WTC11 (cell line): ENCODE results near the gene PGAP2. TPM values are rescaled to one million over a fixed set of nuclear protein-coding genes. Genes with fewer than 3 reads are reported as not detected.

ENCODE experiments used
- ETV6 ChIP-seq: sonication (generic); formaldehyde crosslinking; IDR thresholded peaks from 2 replicates; pipeline ENCODE4 v1.8.1; 2022; ENCODE audit warnings: mild to moderate bottlenecking, missing genetic modification reagents
- GRHL2 ChIP-seq: fragments of 250-450 bp; sonication (Bioruptor Pico); IDR thresholded peaks from 2 replicates; pipeline ENCODE4 v1.8.0; 2022; ENCODE audit warnings: mild to moderate bottlenecking, moderate library complexity; ENCODE audit not compliant: insufficient replicate concordance, severe bottlenecking
- HMGA2 ChIP-seq: fragments of 250-450 bp; sonication (Bioruptor Pico); IDR thresholded peaks from 2 replicates; pipeline ENCODE4 v1.4.0; 2021; ENCODE audit warnings: mild to moderate bottlenecking, moderate library complexity
- NFYB ChIP-seq: sonication (generic); formaldehyde crosslinking; conservative IDR thresholded peaks from 2 replicates; pipeline ENCODE4 v1.8.0; 2022; ENCODE audit warnings: low read depth, missing genetic modification reagents
- NR3C1 ChIP-seq: sonication (generic); formaldehyde crosslinking; conservative IDR thresholded peaks from 2 replicates; pipeline ENCODE4 v1.8.1; 2023; ENCODE audit warnings: low read depth, mild to moderate bottlenecking, missing genetic modification reagents
- PRRX2 ChIP-seq: fragments of 250-450 bp; sonication (Bioruptor Pico); IDR thresholded peaks from 2 replicates; pipeline ENCODE4 v1.8.0; 2021; ENCODE audit warnings: mild to moderate bottlenecking
- ZNF138 ChIP-seq: sonication (generic); formaldehyde crosslinking; conservative IDR thresholded peaks from 2 replicates; pipeline ENCODE4 v1.8.1; 2022; ENCODE audit warnings: mild to moderate bottlenecking, moderate library complexity, missing genetic modification reagents
- ZNF232 ChIP-seq: sonication (generic); formaldehyde crosslinking; IDR thresholded peaks from 2 replicates; pipeline ENCODE4 v1.8.0; 2022; ENCODE audit warnings: mild to moderate bottlenecking, missing genetic modification reagents
- ZNF416 ChIP-seq: fragments of 250-450 bp; sonication (Bioruptor Pico); IDR thresholded peaks from 2 replicates; pipeline ENCODE4 v1.9.0; 2021; ENCODE audit warnings: mild to moderate bottlenecking, inconsistent platforms
- total RNA-seq: library from RNA; stranded (reverse); gene quantifications from 3 replicates; pipeline ENCODE4 v1.2.3, GENCODE V29; 2021
- TF ChIP-seq, protein P1 (sequence below): fragments of 200-600 bp; IDR thresholded peaks from 2 replicates; pipeline ENCODE4 v1.8.0; 2022; ENCODE audit warnings: antibody characterized with exemption
- TF ChIP-seq, protein P2 (sequence below): sonication (generic); formaldehyde crosslinking; IDR thresholded peaks from 2 replicates; pipeline ENCODE4 v1.8.0; 2023; ENCODE audit warnings: mild to moderate bottlenecking, missing genetic modification reagents
- TF ChIP-seq, protein P3 (sequence below): fragments of 250-450 bp; sonication (Bioruptor Pico); IDR thresholded peaks from 2 replicates; pipeline ENCODE4 v2.1.2; 2022; ENCODE audit warnings: mild to moderate bottlenecking, moderate library complexity
- TF ChIP-seq, protein P4 (sequence below): sonication (generic); formaldehyde crosslinking; IDR thresholded peaks from 2 replicates; pipeline ENCODE4 v1.8.0; 2022; ENCODE audit warnings: mild to moderate bottlenecking, missing genetic modification reagents
- TF ChIP-seq, protein P5 (sequence below): sonication (generic); formaldehyde crosslinking; IDR thresholded peaks from 2 replicates; pipeline ENCODE4 v1.8.0; 2022; ENCODE audit warnings: missing genetic modification reagents

Gene PGAP2
- total RNA-seq, 1 experiment from 2014 or later: 43.0 TPM

DNA sequence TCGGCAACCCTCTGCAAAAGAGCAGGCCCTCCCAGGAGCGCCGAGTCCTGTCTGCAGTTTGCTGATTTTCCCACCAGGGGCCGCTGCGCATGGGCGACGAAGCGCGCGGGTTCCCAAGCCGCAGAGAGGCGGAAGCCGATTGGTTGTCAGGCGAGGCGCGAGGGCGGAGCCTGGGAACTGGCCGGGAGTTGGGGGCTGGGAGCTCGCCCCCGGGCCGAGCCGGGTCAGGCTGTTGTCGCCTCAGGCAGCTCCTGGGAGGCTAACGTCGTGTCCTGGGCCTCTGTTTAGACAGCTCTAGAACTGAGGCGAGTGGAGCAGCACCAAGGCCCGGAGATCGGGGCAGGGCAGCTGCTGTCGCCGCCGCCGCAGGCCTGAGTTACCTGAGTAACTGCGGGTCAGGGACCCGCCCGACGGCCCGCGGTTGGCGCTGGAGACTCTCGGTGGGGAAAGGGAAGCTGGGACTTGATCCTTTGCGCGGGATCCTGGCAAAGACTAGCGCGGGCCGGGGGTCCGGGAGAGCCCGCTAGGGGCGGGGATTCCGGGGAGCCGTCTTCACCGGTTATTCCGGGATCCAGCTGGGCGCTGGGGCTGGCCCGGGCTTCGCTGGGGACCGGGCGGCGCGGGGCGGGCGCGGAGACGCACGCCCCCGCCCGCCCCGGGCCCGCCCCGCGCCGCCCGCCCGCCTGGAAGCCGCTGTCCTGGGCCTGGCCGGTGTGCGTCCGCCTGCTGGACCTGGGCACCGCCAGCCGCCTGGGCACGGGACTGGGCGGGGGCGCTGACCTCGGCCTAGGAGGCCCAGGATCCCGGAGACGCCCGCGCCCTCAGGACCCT lies 46.8 kb downstream of the PGAP2 start, which contains the start of gene STIM1 (continued):
- TF ChIP-seq, protein P1, sequence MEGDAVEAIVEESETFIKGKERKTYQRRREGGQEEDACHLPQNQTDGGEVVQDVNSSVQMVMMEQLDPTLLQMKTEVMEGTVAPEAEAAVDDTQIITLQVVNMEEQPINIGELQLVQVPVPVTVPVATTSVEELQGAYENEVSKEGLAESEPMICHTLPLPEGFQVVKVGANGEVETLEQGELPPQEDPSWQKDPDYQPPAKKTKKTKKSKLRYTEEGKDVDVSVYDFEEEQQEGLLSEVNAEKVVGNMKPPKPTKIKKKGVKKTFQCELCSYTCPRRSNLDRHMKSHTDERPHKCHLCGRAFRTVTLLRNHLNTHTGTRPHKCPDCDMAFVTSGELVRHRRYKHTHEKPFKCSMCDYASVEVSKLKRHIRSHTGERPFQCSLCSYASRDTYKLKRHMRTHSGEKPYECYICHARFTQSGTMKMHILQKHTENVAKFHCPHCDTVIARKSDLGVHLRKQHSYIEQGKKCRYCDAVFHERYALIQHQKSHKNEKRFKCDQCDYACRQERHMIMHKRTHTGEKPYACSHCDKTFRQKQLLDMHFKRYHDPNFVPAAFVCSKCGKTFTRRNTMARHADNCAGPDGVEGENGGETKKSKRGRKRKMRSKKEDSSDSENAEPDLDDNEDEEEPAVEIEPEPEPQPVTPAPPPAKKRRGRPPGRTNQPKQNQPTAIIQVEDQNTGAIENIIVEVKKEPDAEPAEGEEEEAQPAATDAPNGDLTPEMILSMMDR: peak; percentile 89
- TF ChIP-seq, protein P2, sequence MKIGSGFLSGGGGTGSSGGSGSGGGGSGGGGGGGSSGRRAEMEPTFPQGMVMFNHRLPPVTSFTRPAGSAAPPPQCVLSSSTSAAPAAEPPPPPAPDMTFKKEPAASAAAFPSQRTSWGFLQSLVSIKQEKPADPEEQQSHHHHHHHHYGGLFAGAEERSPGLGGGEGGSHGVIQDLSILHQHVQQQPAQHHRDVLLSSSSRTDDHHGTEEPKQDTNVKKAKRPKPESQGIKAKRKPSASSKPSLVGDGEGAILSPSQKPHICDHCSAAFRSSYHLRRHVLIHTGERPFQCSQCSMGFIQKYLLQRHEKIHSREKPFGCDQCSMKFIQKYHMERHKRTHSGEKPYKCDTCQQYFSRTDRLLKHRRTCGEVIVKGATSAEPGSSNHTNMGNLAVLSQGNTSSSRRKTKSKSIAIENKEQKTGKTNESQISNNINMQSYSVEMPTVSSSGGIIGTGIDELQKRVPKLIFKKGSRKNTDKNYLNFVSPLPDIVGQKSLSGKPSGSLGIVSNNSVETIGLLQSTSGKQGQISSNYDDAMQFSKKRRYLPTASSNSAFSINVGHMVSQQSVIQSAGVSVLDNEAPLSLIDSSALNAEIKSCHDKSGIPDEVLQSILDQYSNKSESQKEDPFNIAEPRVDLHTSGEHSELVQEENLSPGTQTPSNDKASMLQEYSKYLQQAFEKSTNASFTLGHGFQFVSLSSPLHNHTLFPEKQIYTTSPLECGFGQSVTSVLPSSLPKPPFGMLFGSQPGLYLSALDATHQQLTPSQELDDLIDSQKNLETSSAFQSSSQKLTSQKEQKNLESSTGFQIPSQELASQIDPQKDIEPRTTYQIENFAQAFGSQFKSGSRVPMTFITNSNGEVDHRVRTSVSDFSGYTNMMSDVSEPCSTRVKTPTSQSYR (CRISPR knock-in tag): peak; percentile 92
- no peak for TF ChIP-seq PRRX2 (CRISPR knock-in tag)
- TF ChIP-seq, protein P3, sequence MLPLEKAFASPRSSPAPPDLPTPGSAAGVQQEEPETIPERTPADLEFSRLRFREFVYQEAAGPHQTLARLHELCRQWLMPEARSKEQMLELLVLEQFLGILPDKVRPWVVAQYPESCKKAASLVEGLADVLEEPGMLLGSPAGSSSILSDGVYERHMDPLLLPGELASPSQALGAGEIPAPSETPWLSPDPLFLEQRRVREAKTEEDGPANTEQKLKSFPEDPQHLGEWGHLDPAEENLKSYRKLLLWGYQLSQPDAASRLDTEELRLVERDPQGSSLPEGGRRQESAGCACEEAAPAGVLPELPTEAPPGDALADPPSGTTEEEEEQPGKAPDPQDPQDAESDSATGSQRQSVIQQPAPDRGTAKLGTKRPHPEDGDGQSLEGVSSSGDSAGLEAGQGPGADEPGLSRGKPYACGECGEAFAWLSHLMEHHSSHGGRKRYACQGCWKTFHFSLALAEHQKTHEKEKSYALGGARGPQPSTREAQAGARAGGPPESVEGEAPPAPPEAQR (CRISPR knock-in tag): no peak
- no peak for TF ChIP-seq HMGA2 (CRISPR knock-in tag)
- TF ChIP-seq ZNF232 (CRISPR knock-in tag): 0 out of 2 replicates have a peak, but pooled peaks have one; percentile 38
- TF ChIP-seq, protein P4, sequence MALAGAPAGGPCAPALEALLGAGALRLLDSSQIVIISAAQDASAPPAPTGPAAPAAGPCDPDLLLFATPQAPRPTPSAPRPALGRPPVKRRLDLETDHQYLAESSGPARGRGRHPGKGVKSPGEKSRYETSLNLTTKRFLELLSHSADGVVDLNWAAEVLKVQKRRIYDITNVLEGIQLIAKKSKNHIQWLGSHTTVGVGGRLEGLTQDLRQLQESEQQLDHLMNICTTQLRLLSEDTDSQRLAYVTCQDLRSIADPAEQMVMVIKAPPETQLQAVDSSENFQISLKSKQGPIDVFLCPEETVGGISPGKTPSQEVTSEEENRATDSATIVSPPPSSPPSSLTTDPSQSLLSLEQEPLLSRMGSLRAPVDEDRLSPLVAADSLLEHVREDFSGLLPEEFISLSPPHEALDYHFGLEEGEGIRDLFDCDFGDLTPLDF (CRISPR knock-in tag): peak; percentile 88
- TF ChIP-seq GRHL2 (CRISPR knock-in tag): no peak
- TF ChIP-seq ZNF416 (CRISPR knock-in tag): no peak
- TF ChIP-seq NR3C1 (CRISPR knock-in tag): no peak
- TF ChIP-seq NFYB (CRISPR knock-in tag): peak; percentile 48; the same call in 1 of the 2 replicates
- TF ChIP-seq, protein P5, sequence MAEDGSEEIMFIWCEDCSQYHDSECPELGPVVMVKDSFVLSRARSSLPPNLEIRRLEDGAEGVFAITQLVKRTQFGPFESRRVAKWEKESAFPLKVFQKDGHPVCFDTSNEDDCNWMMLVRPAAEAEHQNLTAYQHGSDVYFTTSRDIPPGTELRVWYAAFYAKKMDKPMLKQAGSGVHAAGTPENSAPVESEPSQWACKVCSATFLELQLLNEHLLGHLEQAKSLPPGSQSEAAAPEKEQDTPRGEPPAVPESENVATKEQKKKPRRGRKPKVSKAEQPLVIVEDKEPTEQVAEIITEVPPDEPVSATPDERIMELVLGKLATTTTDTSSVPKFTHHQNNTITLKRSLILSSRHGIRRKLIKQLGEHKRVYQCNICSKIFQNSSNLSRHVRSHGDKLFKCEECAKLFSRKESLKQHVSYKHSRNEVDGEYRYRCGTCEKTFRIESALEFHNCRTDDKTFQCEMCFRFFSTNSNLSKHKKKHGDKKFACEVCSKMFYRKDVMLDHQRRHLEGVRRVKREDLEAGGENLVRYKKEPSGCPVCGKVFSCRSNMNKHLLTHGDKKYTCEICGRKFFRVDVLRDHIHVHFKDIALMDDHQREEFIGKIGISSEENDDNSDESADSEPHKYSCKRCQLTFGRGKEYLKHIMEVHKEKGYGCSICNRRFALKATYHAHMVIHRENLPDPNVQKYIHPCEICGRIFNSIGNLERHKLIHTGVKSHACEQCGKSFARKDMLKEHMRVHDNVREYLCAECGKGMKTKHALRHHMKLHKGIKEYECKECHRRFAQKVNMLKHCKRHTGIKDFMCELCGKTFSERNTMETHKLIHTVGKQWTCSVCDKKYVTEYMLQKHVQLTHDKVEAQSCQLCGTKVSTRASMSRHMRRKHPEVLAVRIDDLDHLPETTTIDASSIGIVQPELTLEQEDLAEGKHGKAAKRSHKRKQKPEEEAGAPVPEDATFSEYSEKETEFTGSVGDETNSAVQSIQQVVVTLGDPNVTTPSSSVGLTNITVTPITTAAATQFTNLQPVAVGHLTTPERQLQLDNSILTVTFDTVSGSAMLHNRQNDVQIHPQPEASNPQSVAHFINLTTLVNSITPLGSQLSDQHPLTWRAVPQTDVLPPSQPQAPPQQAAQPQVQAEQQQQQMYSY: no peak
- no peak for TF ChIP-seq ZNF138 (CRISPR knock-in tag)
- TF ChIP-seq ETV6 (CRISPR knock-in tag): peak; percentile 73
- TF ChIP-seq, all 79 proteins: peak for 13
